ENCODE data around the gene USH2A.

DNA sequence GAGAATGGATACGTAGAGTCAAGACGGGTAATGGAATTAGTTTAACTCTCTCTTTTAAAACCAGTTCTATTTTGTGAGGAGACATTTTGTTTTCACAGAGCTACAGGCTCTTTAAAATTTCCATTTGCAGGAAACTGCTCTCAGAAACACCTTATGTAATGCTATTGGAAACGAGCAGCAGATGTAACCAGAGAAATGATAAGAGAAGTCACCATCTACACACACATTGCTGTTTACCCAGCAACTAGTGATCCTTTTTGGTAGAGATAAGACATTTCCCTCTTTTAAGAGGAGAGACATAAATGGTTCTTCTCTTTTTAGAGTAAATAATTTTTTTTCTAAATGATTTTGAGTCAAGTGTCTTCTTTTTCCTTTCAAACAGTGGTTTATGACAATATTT lies 775.5 kb downstream of the USH2A start:
- TF ChIP-seq, protein P1, sequence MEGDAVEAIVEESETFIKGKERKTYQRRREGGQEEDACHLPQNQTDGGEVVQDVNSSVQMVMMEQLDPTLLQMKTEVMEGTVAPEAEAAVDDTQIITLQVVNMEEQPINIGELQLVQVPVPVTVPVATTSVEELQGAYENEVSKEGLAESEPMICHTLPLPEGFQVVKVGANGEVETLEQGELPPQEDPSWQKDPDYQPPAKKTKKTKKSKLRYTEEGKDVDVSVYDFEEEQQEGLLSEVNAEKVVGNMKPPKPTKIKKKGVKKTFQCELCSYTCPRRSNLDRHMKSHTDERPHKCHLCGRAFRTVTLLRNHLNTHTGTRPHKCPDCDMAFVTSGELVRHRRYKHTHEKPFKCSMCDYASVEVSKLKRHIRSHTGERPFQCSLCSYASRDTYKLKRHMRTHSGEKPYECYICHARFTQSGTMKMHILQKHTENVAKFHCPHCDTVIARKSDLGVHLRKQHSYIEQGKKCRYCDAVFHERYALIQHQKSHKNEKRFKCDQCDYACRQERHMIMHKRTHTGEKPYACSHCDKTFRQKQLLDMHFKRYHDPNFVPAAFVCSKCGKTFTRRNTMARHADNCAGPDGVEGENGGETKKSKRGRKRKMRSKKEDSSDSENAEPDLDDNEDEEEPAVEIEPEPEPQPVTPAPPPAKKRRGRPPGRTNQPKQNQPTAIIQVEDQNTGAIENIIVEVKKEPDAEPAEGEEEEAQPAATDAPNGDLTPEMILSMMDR (conservative IDR thresholded peaks at IDR 0.05; ENCODE audit: low read length): no peak
- TF ChIP-seq EZH2phosphoT487 (IDR thresholded peaks at IDR 0.05; ENCODE audit: borderline replicate concordance): no peak
